Stimulated activated CD8-positive, alpha-beta memory T cell treated with anti-CD3 and anti-CD28 coated beads, Interleukin-4, amount 100 ng/mL, for 1 hour (primary cell): ENCODE data around the gene HSF5.

Experiments
- DNase-seq, 2 donors: peaks; one replicate each; pipeline ENCODE4 v3.0.0-alpha.2; 2020; ENCODE audit warnings: low read depth in 2 of 2, low spot score in 1 of 2

HSF5 gene

DNA sequence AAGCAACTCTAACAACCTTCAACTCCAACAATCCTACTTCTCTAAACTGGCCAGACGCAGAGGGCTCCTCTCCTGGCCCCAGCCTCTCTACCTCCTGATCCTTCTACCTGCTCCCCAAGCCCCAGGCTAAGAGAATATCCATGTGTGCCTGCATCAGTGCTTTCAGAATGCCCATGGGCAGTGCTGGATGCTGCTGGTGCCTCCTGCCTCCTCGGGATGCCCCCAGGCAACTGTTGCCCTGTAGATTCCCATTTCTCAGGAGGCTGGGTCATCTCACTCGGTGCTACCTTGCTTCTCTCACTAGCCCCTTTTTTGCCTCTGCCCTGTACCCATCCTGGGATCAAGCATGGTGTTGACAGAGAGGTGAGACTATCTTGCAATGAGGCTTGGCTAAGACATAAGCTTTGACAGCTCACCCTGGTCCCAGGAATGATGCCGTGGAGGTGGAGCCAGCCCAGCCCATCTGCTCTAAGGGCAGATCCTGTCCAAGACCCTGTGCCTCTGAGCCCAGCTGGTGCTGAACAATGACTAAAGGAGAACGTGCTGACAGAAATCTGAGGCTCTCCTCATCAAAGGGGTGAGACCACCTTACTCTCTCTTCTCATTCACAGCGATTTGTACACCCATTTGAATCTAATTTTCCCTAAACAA, 116.8 kb downstream of the HSF5 start:
- DNase-seq = no peak

DNA sequence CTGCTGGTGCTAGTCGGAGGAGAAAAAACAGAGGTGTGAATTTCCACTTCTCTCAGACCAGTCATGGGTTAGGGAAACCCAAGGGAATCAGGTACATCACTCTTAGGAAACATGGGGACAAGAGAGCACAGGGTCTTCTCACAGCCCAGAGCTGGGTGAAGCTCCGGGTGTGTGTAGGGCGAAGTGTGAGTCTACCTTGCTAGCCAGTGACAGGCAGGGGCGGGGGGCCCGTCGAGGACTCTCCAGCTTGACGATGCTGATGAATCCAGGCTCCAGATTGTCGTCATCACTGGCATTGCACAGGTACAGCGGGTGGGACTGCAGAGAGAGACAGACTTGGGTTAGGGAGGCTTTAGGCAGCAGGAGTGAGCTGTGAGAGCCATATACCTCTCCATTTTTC, 117.5 kb downstream of the HSF5 start:
- no peak for DNase-seq

DNA sequence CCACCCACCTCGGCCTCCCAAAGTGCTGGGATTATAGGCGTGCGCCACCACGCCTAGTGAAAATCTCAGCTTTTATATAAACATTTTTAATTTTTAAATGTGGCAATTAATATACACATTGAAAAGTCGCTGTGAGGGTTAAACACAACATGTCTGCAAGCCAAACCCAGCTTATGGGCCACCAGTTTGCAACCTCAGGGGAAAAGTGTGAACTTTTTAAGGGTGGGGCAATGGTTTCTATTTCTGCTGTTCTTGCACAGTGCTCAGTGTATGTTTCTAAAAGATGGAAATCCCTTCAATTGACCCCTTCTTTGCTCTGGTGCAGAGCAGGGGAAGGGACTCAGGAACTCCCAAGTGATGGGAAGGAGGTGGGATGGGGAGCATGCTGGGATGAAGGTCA, 117.9 kb downstream of the HSF5 start:
- no peak for DNase-seq
